ENCODE data around the gene NOS3.
A peak's percentile ranks its signal among the peaks of the same experiment; 100 is the strongest.

Gene NOS3

GRCh38 chr7:150979713-150980390, 11.0 kb upstream of the NOS3 start:
- peak; percentile 16 for DNase-seq (ENCODE audit: low spot score)

- no peak for DNase-seq (ENCODE audit: low spot score)
Measured at GRCh38 chr7:150980663-150981062, 10.2 kb upstream of the NOS3 start.

- DNase-seq (ENCODE audit: low spot score), result no peak
Measured at GRCh38 chr7:150981644-150982043, 9.2 kb upstream of the NOS3 start.

DNA sequence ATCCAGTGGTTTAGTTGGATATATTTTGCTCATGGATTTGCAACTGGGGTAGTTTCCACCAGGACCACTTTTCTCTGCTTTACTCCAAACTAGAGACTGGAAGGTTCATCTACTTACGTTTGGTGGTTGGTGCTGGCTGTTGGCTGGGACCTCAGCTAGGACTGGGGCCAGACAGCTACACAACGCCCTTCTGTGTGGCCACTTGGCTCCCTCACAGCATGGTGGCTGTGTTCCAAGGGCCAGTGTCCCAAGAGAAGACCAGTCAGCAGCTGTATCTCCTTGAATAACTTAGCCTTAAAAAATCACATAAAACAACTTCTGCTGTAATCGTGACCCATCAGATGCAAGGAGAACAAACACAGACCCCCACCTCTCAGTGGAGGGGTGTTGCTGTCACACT, 8.5 kb upstream of the NOS3 start:
- no peak for DNase-seq (ENCODE audit: low spot score)

GRCh38 chr7:150983893-150984368, 6.9 kb upstream of the NOS3 start:
- peak; percentile 50 for DNase-seq (ENCODE audit: low spot score)

DNA sequence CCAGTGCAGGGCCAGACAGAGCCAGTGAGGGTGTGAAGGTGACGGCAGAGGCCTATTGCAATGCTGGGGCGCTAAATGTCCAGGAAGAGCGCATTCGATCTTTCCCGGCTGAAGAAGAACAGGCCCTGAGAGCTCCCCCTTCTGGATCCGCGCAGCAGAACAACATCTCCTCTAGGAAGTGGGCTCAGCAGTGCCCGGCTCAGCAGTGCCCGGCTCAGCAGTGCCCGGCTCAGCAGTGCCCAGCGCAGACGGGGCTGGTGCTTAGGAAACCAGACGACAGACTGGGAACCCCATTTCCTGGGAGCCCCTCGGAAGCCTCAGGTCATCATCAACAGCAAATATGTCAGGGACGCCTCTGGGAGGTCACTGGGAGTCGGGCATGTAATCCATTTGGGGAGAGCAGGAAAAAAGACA, 4.7 kb upstream of the NOS3 start:
- DNase-seq (ENCODE audit: low spot score), result peak; percentile 60

GRCh38 chr7:150986556-150986955, 4.3 kb upstream of the NOS3 start:
- no peak for DNase-seq (ENCODE audit: low spot score)

DNA sequence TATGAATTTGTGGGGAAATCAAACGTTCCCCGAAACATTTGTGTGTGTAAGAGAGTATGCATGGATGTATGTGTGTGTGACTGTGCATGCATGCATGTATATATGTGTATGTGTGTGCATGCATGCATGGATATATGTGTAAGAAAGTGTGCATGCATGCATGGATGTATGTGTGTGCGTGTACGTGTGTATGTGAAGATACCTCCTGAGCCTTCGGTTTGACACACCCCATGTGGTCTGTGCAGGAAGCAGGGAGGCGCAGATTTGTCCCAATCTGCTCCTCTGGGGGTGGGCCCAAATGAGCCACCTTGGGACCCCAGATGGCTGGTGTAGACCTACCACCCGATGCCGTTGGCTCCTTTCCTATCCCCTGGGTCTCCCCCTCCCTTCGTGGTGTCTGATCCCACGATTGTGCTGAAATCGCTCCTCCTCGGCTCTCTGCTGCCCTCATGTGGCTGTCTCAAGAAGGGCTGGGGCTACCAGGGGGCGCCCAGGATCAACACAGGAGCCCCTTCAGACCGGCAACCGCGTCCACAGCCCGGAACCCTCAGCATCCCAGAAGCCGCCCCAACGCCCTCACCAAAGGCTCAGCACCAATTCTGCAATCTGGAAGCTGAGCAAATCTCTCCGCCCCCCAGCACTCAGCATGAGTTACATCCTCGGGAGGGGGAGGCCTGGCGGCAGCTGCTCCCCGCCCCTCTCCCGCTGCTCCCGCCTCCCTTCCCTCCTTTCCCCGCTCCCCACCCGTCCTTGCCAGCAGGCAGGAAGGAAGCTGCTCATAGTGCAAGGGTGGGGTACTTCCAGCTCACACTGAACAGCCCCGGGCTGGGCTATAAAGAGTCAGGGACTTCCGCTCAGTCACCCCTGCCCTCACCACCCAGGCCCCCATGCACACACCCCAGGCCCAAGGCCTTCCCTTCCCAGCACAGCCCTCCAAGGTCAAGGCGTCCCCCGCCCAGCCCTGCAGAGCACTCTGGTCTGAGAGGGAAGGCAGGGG, 2.3 kb upstream of the NOS3 start:
- DNase-seq (ENCODE audit: low spot score), result no peak

GRCh38 chr7:150989456-150989855, 1.4 kb upstream of the NOS3 start:
- no peak for DNase-seq (ENCODE audit: low spot score)

GRCh38 chr7:150992051-150992640, 1.3 kb downstream of the NOS3 start:
- DNase-seq (ENCODE audit: low spot score), result peak; percentile 58

- no peak for DNase-seq (ENCODE audit: low spot score)
Measured at GRCh38 chr7:150992833-150993302, 2.1 kb downstream of the NOS3 start.

DNA sequence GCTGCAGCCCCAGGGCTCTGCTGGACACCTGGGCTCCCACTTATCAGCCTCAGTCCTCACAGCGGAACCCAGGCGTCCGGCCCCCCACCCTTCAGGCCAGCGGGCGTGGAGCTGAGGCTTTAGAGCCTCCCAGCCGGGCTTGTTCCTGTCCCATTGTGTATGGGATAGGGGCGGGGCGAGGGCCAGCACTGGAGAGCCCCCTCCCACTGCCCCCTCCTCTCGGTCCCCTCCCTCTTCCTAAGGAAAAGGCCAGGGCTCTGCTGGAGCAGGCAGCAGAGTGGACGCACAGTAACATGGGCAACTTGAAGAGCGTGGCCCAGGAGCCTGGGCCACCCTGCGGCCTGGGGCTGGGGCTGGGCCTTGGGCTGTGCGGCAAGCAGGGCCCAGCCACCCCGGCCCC, 2.7 kb downstream of the NOS3 start:
- no peak for DNase-seq (ENCODE audit: low spot score)

- no peak for DNase-seq (ENCODE audit: low spot score)
Measured at GRCh38 chr7:150994141-150994837, 3.5 kb downstream of the NOS3 start.

DNA sequence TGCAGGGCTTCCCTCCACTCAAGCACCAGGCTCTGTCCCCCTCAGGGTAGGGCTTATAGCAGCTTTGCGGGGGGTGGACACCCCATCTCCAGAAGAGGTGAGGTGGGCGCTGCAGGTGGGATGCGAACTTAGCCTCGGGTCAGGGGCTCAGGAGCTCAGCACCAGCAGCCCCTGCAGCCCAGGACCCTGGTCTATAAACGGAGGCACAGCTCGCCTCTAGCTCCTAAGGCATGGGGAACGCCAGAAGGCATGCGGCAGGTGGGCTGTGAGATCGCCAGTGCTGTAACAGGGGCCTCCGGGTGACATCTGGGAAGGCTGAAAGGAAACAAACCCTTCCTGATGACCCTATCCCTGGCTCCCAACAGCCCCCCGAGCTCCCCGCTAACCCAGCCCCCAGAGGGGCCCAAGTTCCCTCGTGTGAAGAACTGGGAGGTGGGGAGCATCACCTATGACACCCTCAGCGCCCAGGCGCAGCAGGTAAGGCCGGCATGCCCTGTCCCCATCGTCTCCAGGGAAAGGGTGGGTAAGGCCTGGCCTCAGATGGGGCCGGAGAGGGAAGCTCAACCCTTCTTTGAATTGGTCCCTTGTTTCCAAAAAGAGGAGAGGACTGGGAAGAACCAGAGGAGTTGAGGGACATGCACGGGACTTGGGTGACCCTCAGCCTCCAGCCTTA, 4.2 kb downstream of the NOS3 start:
- no peak for DNase-seq (ENCODE audit: low spot score)

GRCh38 chr7:150996376-150997074, 5.7 kb downstream of the NOS3 start:
- no peak for DNase-seq (ENCODE audit: low spot score)

DNA sequence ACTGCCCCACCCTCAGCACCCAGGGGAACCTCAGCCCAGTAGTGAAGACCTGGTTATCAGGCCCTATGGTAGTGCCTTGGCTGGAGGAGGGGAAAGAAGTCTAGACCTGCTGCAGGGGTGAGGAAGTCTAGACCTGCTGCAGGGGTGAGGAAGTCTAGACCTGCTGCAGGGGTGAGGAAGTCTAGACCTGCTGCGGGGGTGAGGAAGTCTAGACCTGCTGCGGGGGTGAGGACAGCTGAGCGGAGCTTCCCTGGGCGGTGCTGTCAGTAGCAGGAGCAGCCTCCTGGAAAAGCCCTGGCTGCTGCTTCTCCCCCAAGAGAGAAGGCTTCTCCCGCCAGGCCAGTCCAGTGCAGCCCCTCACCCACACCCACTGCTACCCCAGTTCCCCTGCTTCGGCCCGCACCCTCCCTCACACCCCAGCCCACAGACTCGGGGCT, 6.3 kb downstream of the NOS3 start:
- DNase-seq (ENCODE audit: low spot score), result no peak

GRCh38 chr7:150997817-150998216, 7.0 kb downstream of the NOS3 start:
- no peak for DNase-seq (ENCODE audit: low spot score)

GRCh38 chr7:150998341-150998740, 7.5 kb downstream of the NOS3 start:
- no peak for DNase-seq (ENCODE audit: low spot score)

DNA sequence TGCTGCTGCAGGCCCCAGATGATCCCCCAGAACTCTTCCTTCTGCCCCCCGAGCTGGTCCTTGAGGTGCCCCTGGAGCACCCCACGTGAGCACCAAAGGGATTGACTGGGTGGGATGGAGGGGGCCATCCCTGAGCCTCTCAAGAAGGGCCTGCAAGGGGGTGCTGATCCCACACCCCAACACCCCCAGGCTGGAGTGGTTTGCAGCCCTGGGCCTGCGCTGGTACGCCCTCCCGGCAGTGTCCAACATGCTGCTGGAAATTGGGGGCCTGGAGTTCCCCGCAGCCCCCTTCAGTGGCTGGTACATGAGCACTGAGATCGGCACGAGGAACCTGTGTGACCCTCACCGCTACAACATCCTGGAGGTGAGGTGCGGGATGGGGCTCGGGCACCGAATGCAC, 8.2 kb downstream of the NOS3 start:
- no peak for DNase-seq (ENCODE audit: low spot score)

GRCh38 chr7:150999497-151000230, 8.8 kb downstream of the NOS3 start:
- DNase-seq (ENCODE audit: low spot score), result no peak
